K562 (cell line): Measurements from ENCODE around the gene SNX18. TPM values are rescaled to one million over a fixed set of nuclear protein-coding genes. Genes with fewer than 3 reads are reported as not detected.

Source experiments
- ATAC-seq: fragments of 200-7000 bp; cut with Tn5 transposase; 3 replicates; pipeline ENCODE4 v1.9.1; 2020; ENCODE audit warnings: moderate library complexity
- BruUV-seq: library from RNA; stranded (reverse); fragments of 400-500 nt; replicated peaks from 2 replicates; lab custom pipeline; 2021; lab: Mats Ljungman, UMichigan
- CTCF ChIA-PET: fragments of 300-600 bp; formaldehyde crosslinking; extraction: SDS; loops from one replicate; lab custom pipeline; 2021; ENCODE audit warnings: low intra/inter-chr PET ratio; lab: Yijun Ruan, JAX
- POLR2A ChIA-PET: fragments of 300-600, 350-650 bp; sonication (Branson Sonifier 250); formaldehyde crosslinking; extraction: SDS; loops from one replicate; lab custom pipeline; 2021; ENCODE audit warnings: antibody characterized with exemption, inconsistent platforms; lab: Yijun Ruan, JAX
- DNase-seq, 4 experiments: peaks; one replicate each; pipeline versions ENCODE4 v3.0.0 to v3.0.0-alpha.2; 2011 to 2018; ENCODE audit warnings: low spot score in 3 of 4, mixed read lengths in 3 of 4; ENCODE audit errors: extremely low read depth in 1 of 4
- FAIRE-seq: peaks from 2 replicates; lab custom pipeline; 2011; peaks lifted over from hg19 to GRCh38; lab: Jason Lieb, UNC
- H2AFZ ChIP-seq: 2 replicates; pipeline ENCODE4 v1.6.0; 2011; ENCODE audit warnings: low read depth, low read length, control low read depth, inconsistent platforms
- H3K27ac ChIP-seq: fragments of 200-600 bp; 3 replicates; pipeline ENCODE4 v1.8.0; 2011; ENCODE audit warnings: low read depth, mild to moderate bottlenecking, control low read depth, inconsistent platforms, low read length, moderate library complexity, mixed read lengths; ENCODE audit errors: extremely low read depth
- H3K27me3 ChIP-seq, 2 experiments: fragments of 300-600 bp in 1 of 2; 2 replicates in 1 of 2; 3 replicates in 1 of 2; pipeline versions ENCODE4 v1.6.0 to v1.8.0; 2011; ENCODE audit warnings: inconsistent platforms in 2 of 2, low read length in 2 of 2, mild to moderate bottlenecking in 1 of 2, mixed read lengths in 1 of 2, moderate library complexity in 1 of 2; ENCODE audit not compliant: control insufficient read depth in 2 of 2, insufficient read depth in 2 of 2
- H3K36me3 ChIP-seq: fragments of 300-600 bp; 3 replicates; pipeline ENCODE4 v1.8.0; 2011; ENCODE audit warnings: mild to moderate bottlenecking, low read length, inconsistent platforms; ENCODE audit not compliant: control insufficient read depth, insufficient read depth
- H3K4me1 ChIP-seq, 2 experiments: fragments of 200-600 bp in 1 of 2; replicated peaks in 1 of 2; 2 replicates in 1 of 2; 3 replicates in 1 of 2; pipeline versions ENCODE4 v1.5.1 to v1.8.0; 2011; ENCODE audit warnings: inconsistent platforms in 2 of 2, low read length in 2 of 2, mild to moderate bottlenecking in 1 of 2, mixed read lengths in 1 of 2, moderate library complexity in 1 of 2; ENCODE audit not compliant: control insufficient read depth in 2 of 2, insufficient read depth in 2 of 2
- H3K4me2 ChIP-seq: 2 replicates; pipeline ENCODE4 v1.6.1; 2011; ENCODE audit warnings: low read length, control low read depth, inconsistent platforms, mixed read lengths; ENCODE audit not compliant: insufficient read depth
- H3K4me3 ChIP-seq: fragments of 200-600 bp; sonication (generic), shearing (Covaris generic); 2 replicates; pipeline ENCODE4 v1.5.1; 2016; ENCODE audit warnings: control low read depth, inconsistent platforms
- H3K79me2 ChIP-seq: fragments of 200-600 bp; 3 replicates; pipeline ENCODE4 v1.8.0; 2011; ENCODE audit warnings: low read length, inconsistent platforms; ENCODE audit not compliant: control insufficient read depth, insufficient read depth
- H3K9ac ChIP-seq, 2 experiments: 2 replicates each; pipeline versions ENCODE4 v1.6.0 to v1.6.1; 2011; ENCODE audit warnings: low read depth in 2 of 2, low read length in 2 of 2, control low read depth in 1 of 2, inconsistent platforms in 1 of 2, mild to moderate bottlenecking in 1 of 2, mixed read lengths in 1 of 2; ENCODE audit not compliant: insufficient read depth in 1 of 2
- H3K9me1 ChIP-seq: one replicate; pipeline ENCODE4 v1.6.0; 2011; ENCODE audit warnings: inconsistent platforms, mild to moderate bottlenecking, low read length, moderate library complexity; ENCODE audit not compliant: control insufficient read depth, insufficient read depth
- H3K9me3 ChIP-seq: replicated peaks from 2 replicates; pipeline ENCODE4 v1.5.1; 2011; ENCODE audit warnings: low read depth, low read length, inconsistent platforms; ENCODE audit not compliant: control insufficient read depth, insufficient read depth
- H4K20me1 ChIP-seq: replicated peaks from 2 replicates; pipeline ENCODE4 v1.6.1; 2011; ENCODE audit warnings: low read length, inconsistent platforms, mixed read lengths; ENCODE audit not compliant: control insufficient read depth, insufficient read depth
- C11orf30 ChIP-seq: fragments of 450-650 bp; IDR thresholded peaks from 2 replicates; pipeline ENCODE4 v1.6.1; 2016; ENCODE audit warnings: low read depth, mild to moderate bottlenecking
- ZNF316 ChIP-seq: fragments of 450-650 bp; IDR thresholded peaks from 2 replicates; pipeline ENCODE4 v1.6.1; 2016
- WGBS: fragments of 100-300 bp; shearing (Covaris generic); methylation state at CpG from one replicate; pipeline ENCODE4 v1.1.6; 2016; ENCODE audit warnings: low coverage, mixed read lengths; ENCODE audit not compliant: insufficient coverage; ENCODE audit errors: missing lambda C conversion rate; 5-methylcytosine and 5-hydroxymethylcytosine counted together
- in situ Hi-C: fragments of 300-500 bp; cut with MboI; formaldehyde crosslinking; loops from 4 replicates; pipeline ENCODE4 v1.15.0; 2018; ENCODE audit warnings: inconsistent platforms, mixed read lengths
- intact Hi-C: fragments of 100-400 bp; cut with micrococcal nuclease; formaldehyde crosslinking; loops from 2 replicates; pipeline ENCODE4 v1.14.2; 2022
- polyA plus RNA-seq, 8 experiments: library from polyadenylated mRNA; depleted of rRNA in 4 of 8; stranded (reverse) in 5 of 8; unstranded in 3 of 8; fragments of >200 nt; fragmentation: Nextera tagmentation in 2 of 8; fragmentation: Illumina TruSeq in 1 of 8; extraction: Ambion mirVana in 2 of 8; extraction: Trizol in 1 of 8; gene quantifications; 2 replicates each; pipeline versions ENCODE4 v1.2.1 to v1.2.3, GENCODE V29; 2011 to 2014; ENCODE audit warnings: inconsistent platforms in 1 of 8, missing spikeins in 1 of 8
- total RNA-seq, 7 experiments: library from RNA; depleted of rRNA in 6 of 7; stranded (reverse); fragments of >200 nt in 6 of 7; fragmentation: Illumina TruSeq in 2 of 7; extraction: Trizol in 2 of 7; gene quantifications; 2 replicates each; pipeline versions ENCODE4 v1.2.1 to v1.2.3, GENCODE V29; 2011 to 2021; ENCODE audit warnings: low replicate concordance in 1 of 7
- TF ChIP-seq, protein P1 (sequence below): conservative IDR thresholded peaks from 2 replicates; pipeline ENCODE4 v1.6.1; 2011; ENCODE audit warnings: low read depth, mild to moderate bottlenecking, low read length; ENCODE audit not compliant: control insufficient read depth

SNX18 gene
- total and polyA plus RNA-seq, 9 of the 15 experiments (the other 6 are each of a cell fraction or from before 2014, with no cell fraction given), result 2.3 to 8.8 (median 6.0) TPM

- ATAC-seq, result no peak; the same call in 2 of the 3 replicates
Observed at GRCh38 chr5:54531546-54531945, 14.0 kb downstream of the SNX18 start.

More at GRCh38 chr5:54531546-54531945, 14.0 kb downstream of the SNX18 start:
- TF ChIP-seq C11orf30, result peak; percentile 20; the same call in 1 of the 2 replicates
- 0 out of 2 replicates have a peak, but pooled peaks have one; percentile 12 for TF ChIP-seq ZNF316
- TF ChIP-seq, protein P1, sequence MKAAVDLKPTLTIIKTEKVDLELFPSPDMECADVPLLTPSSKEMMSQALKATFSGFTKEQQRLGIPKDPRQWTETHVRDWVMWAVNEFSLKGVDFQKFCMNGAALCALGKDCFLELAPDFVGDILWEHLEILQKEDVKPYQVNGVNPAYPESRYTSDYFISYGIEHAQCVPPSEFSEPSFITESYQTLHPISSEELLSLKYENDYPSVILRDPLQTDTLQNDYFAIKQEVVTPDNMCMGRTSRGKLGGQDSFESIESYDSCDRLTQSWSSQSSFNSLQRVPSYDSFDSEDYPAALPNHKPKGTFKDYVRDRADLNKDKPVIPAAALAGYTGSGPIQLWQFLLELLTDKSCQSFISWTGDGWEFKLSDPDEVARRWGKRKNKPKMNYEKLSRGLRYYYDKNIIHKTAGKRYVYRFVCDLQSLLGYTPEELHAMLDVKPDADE, result no peak
- FAIRE-seq (no peak), DNase-seq (no peak)
- no peak overlapping the region for H3K4me2 ChIP-seq
- H3K9ac ChIP-seq, result no peak overlapping the region
- peaks cover 4% of the 10 kb centered on the region; the same call in 1 of the 2 replicates for H4K20me1 ChIP-seq
- 35% methylated on average over 12 of the region's 12 CpGs for WGBS
- intact Hi-C loops (no loop called here), in situ Hi-C loops (no loop called here)
- no peaks in the 10 kb centered on the region for H3K36me3 ChIP-seq
- BruUV-seq, result no TSS peak
- ChIA-PET CTCF (no interaction called here), POLR2A (no interaction called here)
- H3K27me3 ChIP-seq, result no peaks in the 10 kb centered on the region
- no peaks in the 10 kb centered on the region for H3K9me3 ChIP-seq
- H3K9me1 ChIP-seq, result no peaks in the 10 kb centered on the region
- no peak overlapping the region for H3K27ac ChIP-seq
- H3K79me2 ChIP-seq, result no peaks in the 10 kb centered on the region
- no peak overlapping the region for H3K4me3 ChIP-seq
- peaks cover 0 to 3% of the 10 kb centered on the region in 2 experiments; a peak in 2 of 5 replicates for H3K4me1 ChIP-seq
- no peak overlapping the region for H2AFZ ChIP-seq
